ENCODE data around the gene OSBPL1A.
A peak's percentile ranks its signal among the peaks of the same experiment; 100 is the strongest.

Gene OSBPL1A

DNA sequence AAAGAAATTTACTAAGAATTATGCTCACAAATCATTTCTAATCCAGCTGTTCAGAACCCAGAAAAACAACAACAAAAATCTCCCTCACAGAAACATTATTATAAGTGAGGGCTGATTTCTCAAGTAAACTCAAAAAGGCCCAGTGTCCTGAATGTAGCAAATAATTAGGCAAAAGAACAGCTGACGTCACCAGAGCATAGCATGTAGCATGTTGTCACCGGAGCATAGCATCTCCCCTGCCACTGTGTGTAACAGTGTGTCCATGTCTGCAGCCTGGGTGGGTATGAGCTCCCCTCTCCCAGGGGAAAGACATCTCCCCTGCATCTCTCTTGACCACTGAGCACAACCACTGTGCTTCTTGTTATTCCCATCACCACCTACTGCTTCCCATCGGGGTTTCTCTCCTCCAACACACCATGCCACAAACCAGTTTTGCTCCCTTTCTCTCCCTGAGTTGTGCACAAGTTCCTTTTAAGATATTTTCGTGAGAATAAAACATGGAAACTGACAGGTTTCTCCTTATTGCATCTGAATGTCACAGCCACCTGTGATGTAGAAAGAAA lies 132.0 kb downstream of the OSBPL1A start:
- no peak for DNase-seq

DNA sequence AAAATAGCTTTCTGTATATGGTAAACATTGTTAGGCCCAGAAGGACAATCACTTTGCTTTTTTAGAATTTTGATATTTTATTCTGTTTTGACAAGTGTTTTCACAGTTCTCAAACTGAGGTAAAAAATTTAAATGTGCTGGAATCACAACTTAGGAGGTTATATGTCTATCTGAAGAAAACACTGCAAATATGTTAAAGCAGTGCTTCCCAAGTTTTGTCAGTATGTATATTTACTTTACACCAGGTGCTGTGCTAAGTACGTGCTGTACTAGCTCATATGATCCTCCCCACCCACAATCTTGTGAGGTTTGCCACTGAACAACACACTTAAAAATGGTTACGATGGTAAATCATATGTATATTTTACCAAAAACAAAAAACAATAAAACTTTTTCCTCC lies 134.6 kb downstream of the OSBPL1A start:
- DNase-seq = no peak

DNA sequence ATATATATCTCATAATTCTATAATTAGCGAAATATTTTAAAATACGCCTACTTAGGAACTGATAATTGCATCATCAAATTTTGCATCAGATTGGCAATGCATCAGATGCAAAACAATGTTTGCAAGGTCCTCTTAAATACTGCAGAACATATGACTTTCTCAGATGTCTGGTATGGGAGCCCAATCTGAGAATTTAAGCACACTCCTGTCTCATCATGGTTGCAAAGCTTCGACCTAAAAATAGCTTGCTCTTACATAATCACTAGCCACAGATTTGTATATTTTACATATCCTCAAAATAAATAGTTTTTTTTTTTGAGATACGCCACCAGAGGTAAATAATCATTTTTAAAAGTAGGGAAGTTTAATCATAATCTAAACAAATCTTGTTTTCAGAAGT lies 135.5 kb downstream of the OSBPL1A start:
- peak; percentile 14 for DNase-seq

DNA sequence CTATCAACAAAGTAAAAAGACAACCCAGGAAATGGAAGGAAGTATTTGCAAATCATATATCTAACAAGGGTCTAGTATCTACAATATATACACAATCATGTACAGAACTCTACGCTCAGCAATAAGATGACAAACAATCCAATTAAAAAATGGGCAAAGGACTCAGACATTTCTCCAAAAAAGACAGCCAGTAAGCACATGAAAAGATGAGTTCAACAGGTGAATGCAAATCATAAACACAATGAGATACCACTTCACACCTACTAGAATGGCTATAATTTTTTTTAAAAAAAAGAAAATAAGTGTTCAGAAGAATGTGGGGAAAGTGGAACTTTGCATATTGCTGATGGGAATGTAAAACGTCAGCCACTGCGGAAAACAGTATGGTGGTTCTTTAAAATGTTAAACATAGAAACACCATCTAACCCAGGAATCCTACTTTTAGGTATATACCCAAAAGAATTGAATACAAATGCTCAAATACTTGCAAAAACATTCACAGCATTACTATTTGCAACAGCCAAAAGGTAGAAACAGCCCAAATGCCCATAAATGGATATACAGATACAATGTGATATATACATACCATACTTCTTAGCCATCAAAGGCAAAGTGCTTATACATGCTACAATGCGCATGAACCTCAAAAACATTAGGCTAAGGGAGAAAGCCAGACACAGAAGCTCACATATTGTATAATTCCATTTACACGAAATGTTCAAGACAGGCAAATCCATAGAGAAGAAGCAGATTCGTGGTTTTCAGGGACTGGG lies 137.6 kb downstream of the OSBPL1A start:
- no peak for DNase-seq

DNA sequence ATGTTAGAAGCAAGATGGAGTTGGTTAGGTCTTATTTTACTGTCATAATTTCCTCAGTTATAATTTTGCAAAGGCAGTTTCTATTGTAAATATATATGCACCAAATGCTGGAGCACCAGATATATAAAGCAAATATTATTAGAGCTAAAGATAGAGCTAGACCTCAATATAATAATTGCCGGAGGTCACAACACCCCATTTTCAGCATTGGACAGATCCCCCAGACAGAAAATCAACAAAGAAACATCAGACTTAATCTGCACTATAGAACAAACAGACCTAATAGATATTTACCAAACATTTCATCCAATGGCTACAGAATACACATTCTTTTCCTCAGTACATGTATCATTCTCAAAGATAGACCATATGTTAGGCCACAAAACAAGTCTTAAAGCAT lies 143.6 kb downstream of the OSBPL1A start:
- no peak for DNase-seq

DNA sequence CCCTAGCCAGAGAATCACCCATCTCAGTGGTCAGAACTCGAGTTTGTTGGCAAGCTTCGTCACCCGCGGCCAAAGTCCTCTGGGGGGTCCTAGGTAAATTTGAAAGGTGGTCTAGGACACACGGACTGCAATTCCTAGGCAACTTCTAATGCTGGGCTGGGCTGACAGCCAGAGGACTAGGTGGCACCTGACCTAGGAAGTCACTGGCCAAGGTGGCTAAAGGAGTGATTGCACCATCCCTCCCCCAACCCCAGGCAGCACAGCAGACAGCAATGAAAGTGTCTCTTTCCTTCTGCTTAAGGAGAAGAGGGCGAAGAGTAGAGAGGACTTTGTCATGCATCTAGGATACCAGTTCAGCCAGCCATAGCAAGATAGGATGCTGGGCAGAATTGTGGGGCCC lies 147.9 kb downstream of the OSBPL1A start:
- no peak for DNase-seq

DNA sequence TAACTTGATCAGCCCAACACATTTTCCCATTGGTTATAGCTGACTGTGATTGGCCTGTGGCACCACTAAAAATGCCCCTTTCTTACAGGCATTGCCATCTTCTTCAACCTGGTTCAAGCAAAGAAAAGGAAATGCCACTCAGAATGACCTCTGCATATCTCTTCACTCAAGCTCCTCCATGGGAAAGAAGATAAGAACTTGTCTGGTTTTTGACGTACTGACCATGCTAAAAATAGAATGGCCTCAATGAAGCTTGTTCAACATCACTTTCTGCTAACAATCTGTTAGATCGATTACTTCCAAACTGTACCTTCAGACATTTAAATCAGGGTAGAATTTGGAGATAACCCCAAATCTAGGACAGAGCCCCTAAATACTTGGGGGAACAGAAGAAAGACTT lies 149.3 kb downstream of the OSBPL1A start:
- DNase-seq = no peak

DNA sequence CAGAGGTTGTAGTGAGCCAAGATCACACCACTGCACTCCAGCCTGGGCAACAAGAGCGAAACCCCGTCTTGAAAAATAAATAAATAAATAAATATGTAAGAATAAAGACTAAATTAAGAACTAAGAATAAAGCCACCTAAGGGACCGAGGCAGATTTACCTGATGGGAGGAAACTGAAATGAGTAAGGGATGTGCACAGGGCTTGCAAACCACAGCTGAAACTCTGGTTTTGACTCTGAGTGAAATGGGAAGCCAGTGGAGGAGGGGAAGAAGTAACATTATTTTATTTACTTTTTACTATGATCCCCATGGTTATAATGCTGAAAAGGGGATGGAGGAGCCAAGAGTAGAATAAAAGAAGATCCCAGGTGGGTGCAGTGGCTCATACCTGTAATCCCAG lies 151.5 kb downstream of the OSBPL1A start:
- DNase-seq = no peak

DNA sequence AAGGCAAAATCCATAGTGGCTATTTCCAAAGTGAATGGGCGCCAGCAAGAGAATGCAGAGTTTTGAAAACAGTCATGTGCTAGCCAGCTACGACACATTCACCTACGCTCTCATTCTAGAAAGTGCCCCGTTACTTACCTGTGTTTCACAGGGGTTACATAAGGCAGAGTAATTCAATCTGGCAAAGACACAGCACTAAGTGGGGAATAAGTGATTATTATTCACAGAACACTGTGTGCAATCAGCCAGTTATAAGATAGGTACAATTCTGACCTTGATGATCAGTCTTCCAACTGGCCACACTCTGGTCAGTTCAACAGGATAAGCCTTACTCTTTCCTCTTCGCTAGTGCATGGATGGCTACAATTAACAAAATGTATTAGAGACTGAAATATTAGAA lies 152.9 kb downstream of the OSBPL1A start:
- DNase-seq = no peak

DNA sequence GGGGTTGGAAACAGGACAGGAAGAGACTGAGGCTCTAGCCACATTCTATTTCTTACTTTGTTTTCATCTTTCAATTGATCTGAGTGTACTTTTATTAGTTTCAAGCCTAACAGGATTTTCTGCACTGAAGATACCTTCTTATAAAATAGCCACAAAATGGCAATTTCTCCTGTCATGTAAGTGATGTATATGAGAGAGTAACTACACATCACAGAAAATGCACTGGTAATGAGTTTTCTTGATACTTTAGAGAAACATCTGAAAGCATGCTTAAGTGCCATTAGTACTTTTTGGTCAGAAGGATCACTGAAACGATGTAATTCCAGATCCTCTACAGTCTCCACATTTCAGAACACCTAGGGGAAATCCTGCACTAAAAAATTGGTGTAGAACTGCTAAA lies 153.9 kb downstream of the OSBPL1A start:
- DNase-seq = no peak

DNA sequence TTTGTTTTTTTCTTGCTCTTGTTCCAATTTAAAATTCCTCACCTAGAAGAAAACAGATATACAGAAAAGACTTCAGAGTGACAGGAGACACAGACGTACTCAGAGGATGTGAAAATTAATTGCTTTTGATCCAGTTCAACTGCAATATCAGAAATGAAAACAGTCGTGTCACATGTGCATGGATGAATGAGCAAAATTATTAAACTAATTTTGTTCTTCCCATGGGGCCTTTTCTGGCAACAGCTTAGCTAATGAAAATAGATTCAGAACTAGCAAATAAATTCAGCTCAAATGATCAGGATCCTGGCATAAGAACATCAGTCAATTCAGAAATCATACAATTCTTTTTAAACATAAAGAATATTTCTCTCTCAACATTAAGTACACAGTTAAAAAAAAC lies 158.3 kb downstream of the OSBPL1A start:
- no peak for DNase-seq

DNA sequence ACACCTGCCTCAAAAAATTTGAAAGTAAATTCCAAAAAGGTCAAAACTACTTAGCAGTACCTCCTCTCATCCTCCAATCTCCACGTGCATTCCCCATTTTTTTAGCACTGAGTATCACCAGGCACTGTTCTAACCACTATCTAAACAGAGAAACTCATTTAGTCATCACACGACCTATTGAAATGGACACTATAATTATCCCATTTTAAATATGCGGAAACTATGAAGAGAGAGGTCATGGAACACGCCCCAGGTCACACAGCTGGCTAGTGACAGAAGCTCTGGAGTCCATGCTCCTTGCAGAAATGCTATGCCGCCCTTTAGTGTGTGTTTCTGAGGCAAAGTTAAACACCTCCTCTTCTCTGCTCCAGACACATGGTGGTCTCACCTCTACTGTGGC lies 159.2 kb downstream of the OSBPL1A start:
- DNase-seq = no peak

DNA sequence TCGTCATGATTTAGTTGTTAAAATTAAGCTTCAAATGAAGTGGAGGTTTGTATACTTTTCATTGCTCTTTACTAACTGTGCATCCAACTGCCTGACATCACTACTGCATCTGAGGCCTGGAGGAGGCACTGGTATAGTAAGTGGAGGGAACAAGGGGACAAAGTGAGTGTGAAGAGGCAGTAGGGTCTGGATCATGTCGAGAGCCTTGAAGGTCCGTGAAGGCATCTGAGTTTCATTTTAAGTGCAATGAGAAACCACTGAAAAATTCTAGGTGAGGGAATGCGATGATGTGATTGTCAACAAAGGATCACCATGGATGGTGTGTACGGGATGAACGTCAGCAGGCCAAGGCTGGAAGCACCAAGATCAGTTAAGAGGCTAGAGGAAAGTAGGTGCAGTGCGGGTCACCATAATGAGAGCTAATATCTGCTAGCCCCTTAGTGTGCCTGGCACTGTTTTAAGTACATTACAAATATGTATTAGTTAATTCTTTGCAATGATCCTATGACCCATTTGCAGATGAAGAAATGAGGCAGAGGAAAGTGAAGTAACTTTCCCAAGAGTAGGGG lies 162.7 kb downstream of the OSBPL1A start:
- no peak for DNase-seq

DNA sequence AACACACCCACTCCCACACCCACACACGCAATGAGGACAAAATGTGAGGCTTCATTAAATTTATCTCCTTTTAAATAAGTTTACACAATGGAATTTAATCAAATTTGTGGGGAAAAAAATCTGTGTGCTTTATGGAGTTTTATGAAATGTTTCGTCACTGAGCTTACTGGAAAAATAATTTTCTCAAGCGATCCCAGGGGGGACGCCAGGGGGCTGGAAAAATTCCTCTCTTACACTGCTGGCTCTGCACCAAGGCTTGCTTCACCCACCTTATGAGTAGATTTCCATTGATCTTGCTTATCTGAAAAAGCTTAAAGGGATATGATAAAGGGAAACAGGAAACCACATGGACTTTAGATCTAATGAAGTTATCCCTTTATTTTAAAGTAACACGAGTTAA lies 163.3 kb downstream of the OSBPL1A start:
- DNase-seq = no peak

DNA sequence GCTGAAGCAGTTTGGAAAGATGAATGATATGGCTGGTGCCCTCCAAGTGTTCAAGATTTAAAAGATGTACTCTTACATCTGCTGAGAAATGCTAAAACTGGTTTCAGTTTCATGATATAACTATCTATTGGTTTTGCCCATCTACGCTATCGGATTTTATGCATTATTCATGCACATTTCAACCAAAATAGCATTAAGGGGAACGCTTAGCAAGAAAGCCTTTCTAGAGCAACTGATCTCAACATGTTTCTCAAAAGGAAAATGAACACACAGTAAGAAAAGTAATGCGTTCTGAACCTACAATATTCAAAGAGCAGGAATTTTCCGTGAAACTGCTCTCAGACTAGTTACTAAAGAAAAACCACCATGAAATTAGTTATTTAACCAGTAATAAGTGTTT lies 164.8 kb downstream of the OSBPL1A start:
- no peak for DNase-seq

DNA sequence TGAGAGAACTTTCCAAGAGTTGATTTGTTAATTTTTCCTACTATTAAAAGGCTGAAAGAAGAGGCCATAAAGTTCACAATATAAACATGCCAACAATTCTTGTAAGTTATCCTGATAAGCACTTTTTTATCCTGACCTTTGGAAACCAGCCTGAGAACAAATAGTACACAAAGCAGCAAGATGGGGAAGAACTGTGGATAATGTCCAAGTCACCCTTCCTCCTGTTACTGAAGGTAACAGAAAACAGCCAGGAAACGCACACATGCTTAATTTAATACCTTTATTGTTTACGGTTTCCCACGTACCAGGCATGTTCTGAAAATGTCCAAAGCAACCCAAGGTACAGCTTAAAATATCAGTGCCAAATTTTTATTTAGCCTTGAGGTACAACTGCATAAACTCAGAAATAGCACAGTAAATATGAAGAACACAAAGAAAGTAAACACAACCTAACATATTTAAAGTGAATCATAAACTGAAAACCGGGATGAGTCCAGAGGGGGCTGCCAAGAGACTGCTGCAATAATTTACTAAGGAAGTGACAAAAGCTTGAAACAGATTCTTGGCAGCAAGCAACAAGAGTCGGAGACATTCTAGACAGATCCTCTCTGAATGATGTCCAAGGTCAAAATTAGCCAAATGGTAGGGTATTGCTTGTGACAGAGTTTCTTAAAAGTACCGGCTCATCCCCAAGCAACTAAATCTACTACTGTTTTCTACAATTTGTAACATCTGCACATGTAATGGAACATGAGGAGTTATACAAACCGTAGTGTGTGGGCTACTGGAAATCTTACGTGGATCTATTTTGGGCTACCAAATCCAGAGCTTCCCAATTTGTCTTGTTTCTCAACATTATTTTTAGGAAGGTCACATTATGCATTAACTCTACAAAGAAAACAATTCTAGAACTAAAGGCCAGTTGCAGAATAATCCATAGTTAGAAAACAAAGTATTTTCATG lies 165.6 kb downstream of the OSBPL1A start:
- DNase-seq = no peak

DNA sequence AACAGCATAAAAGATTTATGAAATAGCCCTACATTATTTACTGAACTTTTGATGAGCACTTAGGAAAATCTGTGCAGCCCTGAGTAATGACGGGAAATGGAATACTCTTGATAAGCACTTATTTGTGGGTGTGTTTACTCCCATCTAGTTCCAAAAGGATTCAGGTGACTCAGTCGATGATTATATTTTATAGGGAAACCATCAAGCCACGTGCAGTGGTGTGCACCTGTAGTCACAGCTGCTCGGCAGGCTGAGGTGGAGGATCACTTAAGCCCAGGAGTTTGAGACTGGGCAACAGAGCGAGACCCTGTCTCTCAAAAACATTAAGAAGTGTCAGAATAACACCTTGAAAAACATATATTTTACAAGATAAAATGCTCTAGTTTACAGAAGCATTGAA lies 166.9 kb downstream of the OSBPL1A start:
- no peak for DNase-seq

DNA sequence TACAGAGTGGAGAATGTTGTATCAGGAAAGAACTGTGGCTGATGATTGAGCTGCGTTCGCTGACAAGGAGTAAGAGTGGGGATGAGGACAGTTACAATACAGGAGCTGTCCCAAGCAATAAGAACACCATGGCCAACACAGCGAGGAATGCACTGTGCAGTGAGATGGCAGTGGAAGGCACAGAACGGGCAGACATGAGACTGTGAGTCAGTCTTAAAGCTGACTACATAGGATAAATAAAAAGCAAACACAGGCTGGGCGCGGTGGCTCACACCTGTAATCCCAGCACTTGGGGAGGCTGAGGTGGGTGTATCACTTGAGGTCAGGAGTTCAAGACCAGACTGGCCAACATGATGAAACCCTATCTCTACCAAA lies 169.0 kb downstream of the OSBPL1A start:
- DNase-seq = no peak

DNA sequence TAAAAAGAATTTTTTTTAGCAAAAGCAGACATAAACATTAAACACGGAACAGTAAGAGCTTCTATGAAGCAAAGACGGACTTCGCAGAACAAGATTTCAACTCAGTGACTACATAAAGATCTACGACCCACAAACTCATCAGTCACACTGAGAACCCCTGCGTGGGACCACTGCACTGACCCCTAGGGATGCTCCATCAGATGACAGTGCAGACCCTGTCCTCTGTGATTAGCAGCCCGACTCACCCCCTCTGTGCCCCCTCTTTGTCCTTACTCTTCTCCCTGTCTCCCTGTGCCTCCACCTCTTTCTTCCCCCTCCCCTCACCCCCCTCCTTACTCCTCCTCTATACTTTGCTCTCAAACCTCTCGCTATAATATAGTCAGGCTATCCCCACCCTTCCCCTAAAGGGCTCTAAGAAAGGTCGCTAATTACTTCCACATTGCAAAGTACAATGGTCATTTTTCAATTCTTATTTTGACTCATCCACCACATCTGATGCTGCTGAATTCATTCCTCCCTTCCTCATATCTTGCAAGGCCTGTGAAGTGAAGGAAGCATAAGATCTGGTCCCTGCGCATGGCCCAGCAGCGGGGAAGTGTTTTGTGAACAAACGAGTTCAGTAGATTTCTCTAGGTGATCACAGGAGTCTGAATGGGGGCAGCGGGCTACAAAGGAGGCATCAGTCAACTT lies 169.5 kb downstream of the OSBPL1A start:
- DNase-seq = no peak

DNA sequence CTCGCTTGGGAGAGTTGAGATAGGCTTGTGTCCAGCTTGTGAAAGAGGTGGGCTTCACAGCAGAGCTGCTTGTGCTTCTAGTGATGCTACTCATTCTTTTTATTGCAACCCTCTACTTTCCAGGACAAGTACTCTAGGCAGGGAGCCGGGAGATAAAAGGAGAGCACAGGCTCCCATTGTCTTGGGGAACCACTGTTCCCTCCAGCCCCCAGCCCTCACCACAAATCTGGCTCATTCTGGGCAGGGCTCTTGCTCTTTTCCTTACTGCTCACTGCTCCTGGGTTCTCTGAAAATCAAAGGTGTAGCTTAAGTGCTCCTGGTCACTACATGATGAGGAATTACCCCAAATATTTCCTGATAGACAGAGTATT lies 177.3 kb downstream of the OSBPL1A start:
- no peak for DNase-seq

DNA sequence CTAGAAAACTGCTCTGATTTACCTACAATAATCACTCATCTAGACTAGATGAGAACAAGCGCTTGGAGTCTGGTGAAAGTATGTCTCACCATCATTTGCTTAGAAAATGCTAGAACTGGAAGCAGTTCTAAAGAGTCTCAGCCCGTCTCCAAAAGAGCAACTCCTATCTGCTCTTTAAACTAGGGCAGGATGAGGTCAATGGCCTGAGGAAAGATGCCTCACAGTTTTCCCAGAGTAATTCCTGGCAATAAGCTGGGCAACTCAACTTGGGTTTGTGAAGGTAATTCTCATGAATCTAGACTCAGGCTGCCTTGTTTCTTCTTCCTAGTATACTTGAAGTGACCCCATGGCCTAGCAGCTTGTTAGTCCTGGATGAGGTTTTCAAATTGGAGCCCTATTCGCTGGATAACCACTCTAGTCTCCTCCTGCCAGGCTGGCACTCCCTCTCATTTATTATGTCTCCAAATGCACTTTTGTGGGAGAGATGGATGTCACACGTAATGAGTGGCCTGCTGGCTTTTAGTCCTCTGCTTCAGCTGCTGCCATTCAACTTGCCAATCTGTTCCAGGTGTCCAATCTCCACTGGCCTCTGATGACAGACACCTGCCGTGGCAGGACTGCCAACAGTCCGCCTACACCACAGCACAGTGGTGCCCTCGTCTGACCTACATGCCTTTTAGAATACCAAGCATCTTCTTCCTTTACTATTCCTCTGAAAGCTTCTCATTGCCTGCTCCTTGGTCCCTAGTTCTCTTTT lies 177.9 kb downstream of the OSBPL1A start:
- no peak for DNase-seq

DNA sequence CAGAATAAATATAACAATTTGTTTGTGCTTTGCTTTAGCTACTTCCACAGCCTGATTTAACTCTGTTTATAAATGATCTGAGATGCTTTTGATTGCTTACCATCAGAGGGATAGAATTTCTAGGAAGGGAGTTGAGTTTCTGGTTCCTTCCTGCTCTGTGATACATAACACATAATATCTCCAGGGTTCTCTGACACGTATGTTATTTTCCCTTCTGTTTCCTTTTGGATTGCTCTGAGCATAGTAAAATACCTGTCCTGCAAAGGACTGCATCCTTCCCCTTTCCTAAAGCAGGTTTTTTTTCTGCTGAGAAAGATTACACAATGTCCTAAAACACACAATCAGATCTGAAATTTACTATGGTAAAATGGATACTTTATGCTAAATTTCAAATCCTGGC lies 182.7 kb downstream of the OSBPL1A start:
- no peak for DNase-seq

Data from inflammatory macrophage treated with lipopolysaccharide for 4 hours (primary cell).